ENCODE measurements around the gene CORO2A. TPM values are rescaled to one million over a fixed set of nuclear protein-coding genes. Genes with fewer than 3 reads are reported as not detected.

The CORO2A gene
- total RNA-seq, 6 donors from 2014 or later: 10.5 to 22.8 (median 17.9) TPM

DNA sequence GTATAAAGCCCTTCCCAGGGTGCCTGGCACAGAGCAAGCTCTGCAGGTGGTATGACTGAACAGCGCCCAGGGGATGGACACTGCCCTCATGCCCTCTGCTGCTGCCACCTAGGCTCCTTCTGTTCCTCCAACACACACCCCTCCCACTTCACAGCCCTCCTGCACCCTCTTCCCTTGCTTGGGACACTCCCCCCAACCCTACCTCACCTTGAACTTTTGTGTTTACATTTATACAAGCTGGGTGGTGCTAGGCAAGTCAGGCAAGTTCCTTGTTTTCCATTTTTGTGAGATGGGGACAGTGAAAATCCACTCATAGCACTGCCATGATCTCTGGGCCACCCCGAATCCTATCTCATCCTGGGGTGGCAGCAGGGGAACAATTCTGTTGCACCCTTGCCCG lies 18.8 kb upstream of the CORO2A start:
- Histone ChIP-seq H3K4me1 (peaks cover 0 to 2% (median under 1%) of the 10 kb centered on the region in 4 donors), H3K27ac (no peak overlapping the region), H3K36me3 (peaks cover 7 to 85% (median 71%) of the 10 kb centered on the region in 4 donors), H3K4me3 (no peak overlapping the region), H3K9me3 (no peaks in the 10 kb centered on the region), H3K27me3 (no peaks in the 10 kb centered on the region)
- DNase-seq (no peak), ATAC-seq (ENCODE audit: low FRiP score in 2 of 2) (no peak)
- TF ChIP-seq, protein P1, sequence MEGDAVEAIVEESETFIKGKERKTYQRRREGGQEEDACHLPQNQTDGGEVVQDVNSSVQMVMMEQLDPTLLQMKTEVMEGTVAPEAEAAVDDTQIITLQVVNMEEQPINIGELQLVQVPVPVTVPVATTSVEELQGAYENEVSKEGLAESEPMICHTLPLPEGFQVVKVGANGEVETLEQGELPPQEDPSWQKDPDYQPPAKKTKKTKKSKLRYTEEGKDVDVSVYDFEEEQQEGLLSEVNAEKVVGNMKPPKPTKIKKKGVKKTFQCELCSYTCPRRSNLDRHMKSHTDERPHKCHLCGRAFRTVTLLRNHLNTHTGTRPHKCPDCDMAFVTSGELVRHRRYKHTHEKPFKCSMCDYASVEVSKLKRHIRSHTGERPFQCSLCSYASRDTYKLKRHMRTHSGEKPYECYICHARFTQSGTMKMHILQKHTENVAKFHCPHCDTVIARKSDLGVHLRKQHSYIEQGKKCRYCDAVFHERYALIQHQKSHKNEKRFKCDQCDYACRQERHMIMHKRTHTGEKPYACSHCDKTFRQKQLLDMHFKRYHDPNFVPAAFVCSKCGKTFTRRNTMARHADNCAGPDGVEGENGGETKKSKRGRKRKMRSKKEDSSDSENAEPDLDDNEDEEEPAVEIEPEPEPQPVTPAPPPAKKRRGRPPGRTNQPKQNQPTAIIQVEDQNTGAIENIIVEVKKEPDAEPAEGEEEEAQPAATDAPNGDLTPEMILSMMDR (IDR thresholded peaks at IDR 0.05): no peak
- no peak for TF ChIP-seq EP300 (IDR thresholded peaks at IDR 0.05)
- no peak for TF ChIP-seq POLR2AphosphoS5 (IDR thresholded peaks at IDR 0.05)
- no peak for TF ChIP-seq POLR2A (IDR thresholded peaks at IDR 0.05)
- WGBS, 2 donors: 89 to 94% methylated on average over 3 of the region's 3 CpGs

DNA sequence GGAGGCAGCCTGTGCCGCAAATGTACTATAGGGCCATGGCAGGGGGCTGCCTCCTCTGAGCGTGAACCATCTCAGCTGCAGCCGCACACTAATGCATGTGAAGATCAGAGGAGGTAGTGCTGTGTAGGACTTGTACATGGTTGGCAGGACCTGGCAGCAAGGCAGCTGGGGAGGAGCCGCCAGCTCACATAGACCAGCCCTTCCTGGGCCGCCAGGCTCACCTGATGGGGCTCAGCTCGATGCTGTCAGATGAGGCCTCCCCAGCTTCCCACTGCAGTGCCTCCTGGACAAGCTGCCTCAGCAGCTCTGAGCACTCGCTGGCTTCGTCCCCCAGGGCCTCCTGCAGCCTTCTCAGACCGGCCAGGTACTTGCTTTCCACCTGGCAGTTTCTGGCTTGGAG lies 18.0 kb upstream of the CORO2A start:
- H3K36me3 ChIP-seq: peaks cover 7 to 79% (median 64%) of the 10 kb centered on the region in 4 donors
- ATAC-seq (ENCODE audit: low FRiP score in 2 of 2) (no peak), DNase-seq (peak in 1 of 2 donors; percentile 44)
- H3K9me3 ChIP-seq: no peaks in the 10 kb centered on the region
- WGBS, 2 donors: 94 to 95% methylated on average over 7 to 9 of the region's 9 CpGs
- H3K27me3 ChIP-seq: no peaks in the 10 kb centered on the region
- no peak overlapping the region for H3K4me3 ChIP-seq
- TF ChIP-seq POLR2AphosphoS5 (IDR thresholded peaks at IDR 0.05) (no peak), POLR2A (IDR thresholded peaks at IDR 0.05) (no peak), EP300 (IDR thresholded peaks at IDR 0.05) (no peak)
- TF ChIP-seq, protein P1 (IDR thresholded peaks at IDR 0.05): no peak
- no peak overlapping the region for H3K27ac ChIP-seq
- H3K4me1 ChIP-seq: peaks cover 3 to 10% (median 5%) of the 10 kb centered on the region in 4 donors

DNA sequence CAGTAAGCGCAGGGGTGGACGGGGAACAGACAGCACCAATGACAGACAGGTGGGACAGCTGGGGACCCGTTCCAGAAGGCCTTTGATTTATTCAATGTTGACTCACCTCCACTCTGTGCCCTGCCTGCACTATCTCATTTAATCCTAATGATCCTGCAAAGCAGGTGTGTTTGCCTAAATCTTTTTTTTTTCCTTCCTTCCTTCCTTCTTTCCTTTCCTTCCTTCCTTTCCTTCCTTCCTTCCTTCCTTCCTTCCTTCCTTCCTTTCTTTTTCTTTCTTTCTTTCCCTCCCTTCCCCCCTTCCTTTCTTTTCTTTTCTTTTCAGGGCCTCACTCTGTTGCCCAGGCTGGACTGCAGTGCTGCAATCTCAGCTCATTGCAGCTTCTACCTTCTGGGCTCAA lies 17.1 kb upstream of the CORO2A start:
- ATAC-seq (ENCODE audit: low FRiP score in 2 of 2) (no peak), DNase-seq (no peak)
- WGBS, 2 donors: 87 to 92% methylated on average over 3 of the region's 3 CpGs
- Histone ChIP-seq H3K27ac (no peak overlapping the region), H3K4me3 (no peak overlapping the region), H3K36me3 (peaks cover 7 to 70% (median 56%) of the 10 kb centered on the region in 4 donors), H3K9me3 (no peaks in the 10 kb centered on the region), H3K27me3 (no peaks in the 10 kb centered on the region), H3K4me1 (peaks cover 3 to 10% (median 5%) of the 10 kb centered on the region in 4 donors)
- TF ChIP-seq, protein P1 (IDR thresholded peaks at IDR 0.05): no peak
- TF ChIP-seq POLR2A (IDR thresholded peaks at IDR 0.05) (no peak), EP300 (IDR thresholded peaks at IDR 0.05) (no peak), POLR2AphosphoS5 (IDR thresholded peaks at IDR 0.05) (no peak)

DNA sequence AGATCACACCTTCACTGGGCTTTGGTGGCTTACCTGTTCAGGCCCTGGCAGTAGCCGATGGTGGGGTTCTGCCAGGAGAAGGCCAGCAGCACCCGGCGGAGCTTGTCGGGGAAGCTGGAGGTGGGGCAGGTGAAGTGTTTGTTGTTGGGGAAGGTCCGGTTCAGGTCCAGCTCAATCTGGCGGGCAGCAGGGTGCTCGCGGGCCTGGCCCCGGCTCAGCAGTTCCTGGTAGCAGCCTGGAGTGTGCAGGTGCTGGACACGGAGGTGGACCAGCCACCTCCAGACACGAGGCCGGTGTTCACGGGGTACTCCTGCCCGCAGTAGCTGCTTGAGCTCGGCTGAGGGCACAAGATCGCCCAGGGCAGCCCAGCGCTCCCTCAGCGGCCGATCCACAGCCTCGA lies 16.2 kb upstream of the CORO2A start:
- TF ChIP-seq POLR2A (IDR thresholded peaks at IDR 0.05): peak in 1 of 4 donors; percentile 28
- TF ChIP-seq, protein P1 (IDR thresholded peaks at IDR 0.05): no peak
- 93 to 100% methylated on average over 6 to 20 of the region's 20 CpGs for WGBS, 2 donors
- no peaks in the 10 kb centered on the region for H3K27me3 ChIP-seq
- peak overlapping the region in 1 of 4 donors; percentile 66 for H3K27ac ChIP-seq
- peaks cover 7 to 64% (median 53%) of the 10 kb centered on the region in 4 donors for H3K36me3 ChIP-seq
- peaks cover 3 to 10% (median 5%) of the 10 kb centered on the region in 4 donors for H3K4me1 ChIP-seq
- ATAC-seq (ENCODE audit: low FRiP score in 2 of 2): peak in 1 of 2 donors; percentile 51
- H3K4me3 ChIP-seq: no peak overlapping the region
- no peaks in the 10 kb centered on the region for H3K9me3 ChIP-seq
- peak; percentile 58 to 84 for DNase-seq

DNA sequence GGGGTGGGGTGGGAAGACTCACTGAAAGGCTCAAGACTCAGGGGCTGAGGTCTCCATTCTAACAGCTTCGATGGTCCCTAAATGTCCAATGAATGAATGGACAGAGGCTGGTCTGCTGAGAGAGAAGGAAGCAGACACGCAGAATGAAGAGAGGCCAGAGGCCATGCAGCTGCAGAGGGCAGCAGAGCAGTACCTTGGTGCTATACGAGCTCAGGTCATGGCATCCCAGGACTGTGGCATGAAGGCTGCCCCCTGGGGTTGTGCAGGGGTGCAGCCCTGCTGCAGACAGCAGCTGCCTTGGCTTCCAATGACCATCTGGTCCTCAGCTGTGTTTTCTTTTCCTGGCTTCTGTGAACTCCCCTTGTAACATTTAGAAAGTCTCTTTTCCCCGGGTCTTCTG lies 15.2 kb upstream of the CORO2A start:
- WGBS, 2 donors: 82 to 85% methylated on average over 3 to 4 of the region's 4 CpGs
- DNase-seq: no peak

More for the DNA sequence above, 15.2 kb upstream of the CORO2A start:
- H3K4me3 ChIP-seq: no peak overlapping the region
- H3K27ac ChIP-seq: no peak overlapping the region
- H3K36me3 ChIP-seq: peaks cover 7 to 63% (median 55%) of the 10 kb centered on the region in 4 donors
- TF ChIP-seq EP300 (IDR thresholded peaks at IDR 0.05) (no peak), POLR2AphosphoS5 (IDR thresholded peaks at IDR 0.05) (no peak), POLR2A (IDR thresholded peaks at IDR 0.05) (no peak)
- TF ChIP-seq, protein P1 (IDR thresholded peaks at IDR 0.05): no peak
- no peak for ATAC-seq (ENCODE audit: low FRiP score in 2 of 2)
- H3K27me3 ChIP-seq: no peaks in the 10 kb centered on the region
- H3K4me1 ChIP-seq: peaks cover 3 to 10% (median 5%) of the 10 kb centered on the region in 4 donors
- no peaks in the 10 kb centered on the region for H3K9me3 ChIP-seq
